Stimulated activated CD4-positive, alpha-beta T cell treated with anti-CD3 and anti-CD28 coated beads, Interleukin-12 subunit alpha, Interleukin-12 subunit beta, amount 100 ng/mL, for 48 hours (primary cell): ENCODE results near the gene COL6A2.
"Not testable (repeated sequence)": the region's sequence is repeated elsewhere in the genome, so short reads cannot be mapped to it uniquely, and the experiment has no call there.

Experiments used
- DNase-seq, 3 donors: peaks; one replicate each; pipeline ENCODE4 v3.0.0-alpha.2; 2020; ENCODE audit warnings: low read depth in 2 of 3, low spot score in 1 of 3

COL6A2 gene

GRCh38 chr21:46078978-46079351, 18.9 kb upstream of the COL6A2 start:
- DNase-seq, result no peak

DNA sequence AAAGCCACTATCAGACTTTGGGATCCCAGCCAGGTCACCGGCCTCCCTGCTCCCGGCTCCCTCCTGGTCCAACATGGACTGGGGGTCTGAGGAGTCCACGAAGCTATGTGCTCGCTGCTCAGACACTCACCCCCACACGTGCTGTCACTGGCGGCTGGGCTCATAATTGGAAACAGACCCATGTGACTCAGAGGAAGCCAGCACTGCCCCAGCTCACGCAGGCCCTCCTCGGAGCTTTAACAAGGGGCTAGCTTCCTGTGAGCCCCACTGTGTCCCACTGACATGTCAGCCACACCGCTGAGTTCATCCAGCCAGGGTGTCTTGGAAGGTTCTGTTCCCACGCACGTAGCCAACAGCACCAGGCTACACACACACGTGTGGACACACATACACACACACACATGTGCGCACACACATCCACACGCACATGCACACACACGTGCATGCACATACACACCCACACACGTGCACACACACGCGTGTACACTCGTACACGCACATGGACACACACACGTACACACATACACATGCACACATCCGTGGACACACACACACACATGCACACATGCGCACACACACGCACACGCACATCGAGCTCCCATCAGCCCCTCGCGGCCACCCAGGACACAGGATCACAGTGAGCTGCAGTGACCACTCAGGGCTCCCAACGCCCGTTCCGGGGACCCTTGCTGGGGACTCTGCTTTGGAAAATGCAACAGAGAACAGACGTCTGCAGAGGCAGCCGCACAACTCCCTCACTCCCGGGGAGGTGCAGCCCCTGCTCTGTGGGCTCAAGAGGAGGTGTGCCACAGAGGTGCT, 18.4 kb upstream of the COL6A2 start:
- DNase-seq, result no peak

DNA sequence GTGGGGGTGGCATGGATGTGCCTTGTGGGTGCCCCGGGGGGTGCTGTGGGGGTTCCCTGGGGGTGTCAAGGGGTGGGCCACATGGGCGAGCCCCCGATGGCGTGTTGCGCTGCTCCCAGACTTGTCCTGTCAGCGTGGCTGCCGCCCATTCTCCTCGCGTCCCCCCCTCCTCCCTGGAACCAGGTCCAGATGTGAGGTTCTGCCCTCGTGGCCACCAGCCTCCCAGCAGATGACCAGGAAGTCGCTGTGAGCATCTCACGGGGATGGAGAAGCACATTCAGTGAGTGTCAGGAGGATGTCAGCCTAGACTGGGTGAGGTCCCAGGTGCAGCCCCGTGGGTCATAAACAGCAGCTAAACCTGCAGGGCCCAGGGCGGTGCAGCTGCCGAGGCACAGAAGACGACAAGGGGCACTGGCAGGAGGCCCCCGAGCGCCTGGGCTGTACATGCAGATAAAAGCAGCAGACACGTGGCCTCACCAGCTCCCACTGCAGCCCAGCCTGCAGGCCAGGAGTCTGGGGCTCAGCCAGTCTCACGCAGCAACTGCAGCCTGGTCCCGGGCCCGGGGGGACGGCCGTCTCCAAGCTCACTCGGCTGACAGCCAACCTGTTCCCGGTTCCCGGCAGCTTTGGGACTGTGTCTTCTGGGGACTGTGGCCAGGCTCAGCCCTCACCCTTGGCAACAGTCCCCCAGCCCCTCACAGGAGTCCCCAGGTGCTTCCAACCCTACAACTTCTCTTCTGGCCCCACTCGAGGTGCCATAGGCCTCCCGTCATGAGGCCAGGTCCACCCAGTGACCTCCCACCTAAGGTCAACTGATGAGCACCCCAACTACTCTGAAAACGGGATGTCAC, 17.5 kb upstream of the COL6A2 start:
- DNase-seq, result no peak

DNA sequence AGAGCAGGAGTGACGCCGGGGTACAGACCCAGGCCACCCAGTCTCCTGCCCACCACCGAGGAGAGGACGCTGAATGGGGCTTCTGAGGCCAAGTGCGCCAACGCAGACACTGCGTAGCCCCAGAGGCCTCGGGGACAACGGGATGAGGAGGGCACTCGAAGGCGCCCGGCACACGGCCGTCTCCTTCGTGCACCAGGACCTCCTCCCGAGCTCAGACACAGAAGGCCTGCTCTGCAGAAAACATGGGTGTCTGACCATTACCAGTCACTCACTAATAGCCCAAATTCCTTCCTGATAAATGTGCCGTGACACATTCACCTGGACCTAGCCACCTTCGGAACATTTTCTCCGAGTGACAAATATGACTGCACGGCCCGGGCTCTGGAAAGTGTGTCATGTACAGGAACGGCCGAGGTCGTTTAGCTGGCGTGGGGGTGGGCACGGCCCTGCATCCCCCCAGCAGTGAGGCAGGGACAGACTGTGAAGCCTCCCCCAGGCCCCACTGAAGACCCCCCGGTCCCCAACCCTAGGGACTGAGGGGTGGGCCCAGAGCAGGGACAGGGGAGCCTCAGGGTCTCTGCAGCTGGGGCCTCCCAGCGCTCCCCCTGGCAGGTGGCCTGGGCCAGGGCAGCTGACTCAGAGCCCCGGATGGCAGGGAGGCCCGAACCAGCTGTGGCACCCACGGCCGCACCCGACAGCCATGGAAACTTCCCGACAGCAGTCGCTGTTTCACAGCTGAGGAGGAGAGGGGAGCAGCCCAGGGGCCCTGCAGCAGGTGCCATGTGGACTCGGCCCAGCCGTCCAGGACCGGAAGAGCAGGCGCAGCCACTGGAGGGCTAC, 16.7 kb upstream of the COL6A2 start:
- DNase-seq, result no peak

GRCh38 chr21:46081862-46082712, 15.8 kb upstream of the COL6A2 start:
- no peak for DNase-seq

GRCh38 chr21:46082713-46082962, 15.3 kb upstream of the COL6A2 start:
- DNase-seq, result no peak

DNA sequence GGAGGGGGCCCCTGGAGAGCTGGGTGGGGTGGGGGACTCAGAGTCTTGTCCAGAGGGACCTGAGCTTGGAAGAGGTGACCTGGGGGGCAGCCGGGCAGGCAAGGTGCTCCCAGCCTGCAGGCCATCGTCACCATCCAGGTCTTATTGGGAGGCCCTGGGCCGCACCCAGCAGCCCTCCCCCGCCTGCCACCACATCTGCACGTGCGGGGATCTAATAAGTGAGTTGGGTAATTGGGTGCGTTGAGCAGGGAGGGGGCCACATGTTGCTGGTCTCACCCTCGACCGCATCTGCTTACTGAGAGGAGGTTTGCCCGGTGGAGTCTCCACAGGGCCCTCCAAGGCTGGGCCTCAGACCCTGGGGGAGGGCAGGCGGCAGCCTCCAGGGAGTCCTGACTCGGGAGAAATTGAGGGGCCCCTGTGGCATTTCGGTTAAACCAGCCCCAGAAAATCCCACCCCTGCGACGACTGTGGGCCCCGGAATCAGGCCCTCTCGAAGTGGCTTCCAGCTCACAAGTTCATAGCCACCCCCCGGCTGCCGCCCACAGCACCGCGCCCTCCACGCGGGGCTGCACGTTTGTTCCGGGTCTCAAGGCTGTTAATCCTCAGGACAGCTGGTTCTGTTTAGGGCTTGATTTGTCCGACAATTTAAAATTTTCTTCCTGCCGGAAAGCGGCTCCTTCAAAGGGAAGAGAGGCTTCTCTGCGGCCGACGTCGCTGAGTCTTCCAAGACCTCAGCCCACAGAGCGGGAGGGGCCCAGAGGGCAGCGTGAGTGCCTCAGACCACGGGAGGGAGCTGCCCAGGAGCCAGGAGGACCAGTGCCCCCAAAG, 14.7 kb upstream of the COL6A2 start:
- no peak for DNase-seq

GRCh38 chr21:46083791-46084561, 13.9 kb upstream of the COL6A2 start:
- no peak for DNase-seq

GRCh38 chr21:46084709-46085108, 13.2 kb upstream of the COL6A2 start:
- DNase-seq, result no peak

DNA sequence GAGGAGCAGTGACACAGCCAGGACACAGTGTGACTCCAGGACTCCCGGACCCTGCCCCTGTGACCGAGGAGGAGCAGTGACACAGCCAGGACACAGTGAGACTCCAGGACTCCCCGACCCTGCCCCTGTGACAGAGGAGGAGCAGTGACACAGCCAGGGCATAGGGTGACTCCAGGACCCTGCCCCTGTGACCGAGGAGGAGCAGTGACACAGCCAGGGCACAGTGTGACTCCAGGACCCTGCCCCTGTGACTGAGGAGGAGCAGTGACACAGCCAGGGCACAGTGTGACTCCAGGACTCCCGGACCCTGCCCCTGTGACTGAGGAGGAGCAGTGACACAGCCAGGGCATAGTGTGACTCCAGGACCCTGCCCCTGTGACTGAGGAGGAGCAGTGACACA, 12.7 kb upstream of the COL6A2 start:
- DNase-seq, result not testable (repeated sequence)

DNA sequence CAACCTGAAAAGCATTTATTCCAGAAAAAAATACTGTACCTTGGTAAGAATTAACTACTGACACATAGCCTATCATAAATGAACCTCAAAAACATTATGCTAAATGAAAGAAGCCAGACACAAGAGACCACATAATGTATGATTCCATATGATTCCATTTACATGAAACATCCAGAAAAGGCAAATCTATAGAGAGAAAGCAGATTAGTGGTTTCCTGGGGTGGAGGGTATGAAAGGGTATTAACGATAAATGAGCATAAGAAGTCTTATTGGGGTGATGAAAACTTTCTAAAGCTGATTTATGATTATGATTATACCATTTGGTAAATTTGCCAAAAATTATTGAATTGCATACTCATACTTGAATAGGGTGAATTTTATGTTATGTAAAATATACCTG, 10.3 kb upstream of the COL6A2 start:
- DNase-seq, result no peak

DNA sequence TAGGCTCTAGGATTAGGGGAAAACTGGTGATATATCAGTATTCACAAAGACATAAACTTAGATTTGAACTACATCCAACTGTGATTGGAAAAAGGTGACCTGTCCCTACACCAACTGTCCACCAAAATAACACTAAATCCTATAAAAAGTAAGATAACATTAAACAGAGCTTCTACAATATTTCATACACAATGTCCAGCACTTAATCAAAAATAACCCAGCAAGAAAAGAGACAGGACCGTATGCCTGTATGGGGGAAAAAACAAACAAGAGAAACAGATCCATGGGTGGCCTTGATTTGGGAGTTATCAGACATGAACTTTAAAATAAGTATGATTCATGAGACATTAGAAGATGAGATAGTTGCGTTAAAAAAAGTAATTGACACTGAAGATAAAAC, 9.7 kb upstream of the COL6A2 start:
- no peak for DNase-seq

- DNase-seq, result no peak
Measured at GRCh38 chr21:46089285-46089684, 8.6 kb upstream of the COL6A2 start.

- DNase-seq, result no peak
Measured at GRCh38 chr21:46091118-46091517, 6.8 kb upstream of the COL6A2 start.

DNA sequence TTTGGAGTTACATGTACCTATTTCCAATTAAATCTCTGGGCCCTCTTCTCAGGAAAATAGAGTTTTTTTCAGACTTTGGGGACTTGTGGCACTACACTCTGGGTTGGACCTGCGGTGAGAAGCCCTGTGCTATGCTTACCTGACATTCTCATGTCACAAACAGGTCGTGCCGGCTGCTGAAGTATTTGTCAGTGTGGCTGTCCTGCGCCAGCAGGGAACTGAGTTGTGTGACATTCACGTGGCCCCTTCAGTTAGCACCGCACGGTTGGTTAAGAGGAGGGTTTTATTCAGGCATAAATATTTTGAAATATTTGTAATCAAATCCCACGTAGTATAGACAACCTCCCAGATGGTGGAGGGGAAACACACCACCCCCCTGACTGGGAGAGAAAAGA, 6.3 kb upstream of the COL6A2 start:
- no peak for DNase-seq

DNA sequence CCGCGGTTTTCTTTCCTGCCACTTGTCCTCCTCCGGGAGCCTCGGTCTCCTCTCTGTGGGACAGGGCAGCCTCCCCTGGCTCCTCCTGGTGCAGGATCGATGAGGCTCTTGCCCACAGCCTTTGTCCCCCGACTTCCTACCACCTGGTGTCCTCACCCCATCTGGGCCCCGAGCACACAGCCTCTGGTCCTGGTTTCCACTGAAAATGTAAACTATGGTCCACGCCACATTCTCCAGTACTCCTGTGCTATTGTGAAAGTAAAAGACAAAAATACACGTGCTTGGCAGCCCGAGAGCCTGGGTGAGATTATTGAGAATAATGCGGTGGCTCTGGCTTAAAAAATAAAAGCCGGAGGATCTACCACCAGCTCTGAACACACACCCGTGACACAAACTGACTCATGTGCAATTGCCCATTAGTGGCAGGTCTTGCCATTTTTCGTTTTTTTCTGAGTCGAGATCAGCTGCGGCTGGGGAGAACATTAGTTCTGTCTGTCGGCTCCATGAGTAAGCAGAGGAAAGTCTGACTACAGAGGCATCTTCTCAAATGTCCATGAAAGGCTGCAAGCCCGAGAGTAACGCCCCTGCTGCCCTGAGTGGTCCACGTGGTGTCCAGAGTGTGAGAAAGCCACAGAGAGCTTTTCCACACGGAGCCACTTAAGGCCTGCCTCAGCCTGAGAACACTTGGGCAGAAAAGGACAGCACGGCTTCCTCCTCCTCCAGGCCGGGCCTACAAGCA, 5.7 kb upstream of the COL6A2 start:
- DNase-seq, result no peak

DNA sequence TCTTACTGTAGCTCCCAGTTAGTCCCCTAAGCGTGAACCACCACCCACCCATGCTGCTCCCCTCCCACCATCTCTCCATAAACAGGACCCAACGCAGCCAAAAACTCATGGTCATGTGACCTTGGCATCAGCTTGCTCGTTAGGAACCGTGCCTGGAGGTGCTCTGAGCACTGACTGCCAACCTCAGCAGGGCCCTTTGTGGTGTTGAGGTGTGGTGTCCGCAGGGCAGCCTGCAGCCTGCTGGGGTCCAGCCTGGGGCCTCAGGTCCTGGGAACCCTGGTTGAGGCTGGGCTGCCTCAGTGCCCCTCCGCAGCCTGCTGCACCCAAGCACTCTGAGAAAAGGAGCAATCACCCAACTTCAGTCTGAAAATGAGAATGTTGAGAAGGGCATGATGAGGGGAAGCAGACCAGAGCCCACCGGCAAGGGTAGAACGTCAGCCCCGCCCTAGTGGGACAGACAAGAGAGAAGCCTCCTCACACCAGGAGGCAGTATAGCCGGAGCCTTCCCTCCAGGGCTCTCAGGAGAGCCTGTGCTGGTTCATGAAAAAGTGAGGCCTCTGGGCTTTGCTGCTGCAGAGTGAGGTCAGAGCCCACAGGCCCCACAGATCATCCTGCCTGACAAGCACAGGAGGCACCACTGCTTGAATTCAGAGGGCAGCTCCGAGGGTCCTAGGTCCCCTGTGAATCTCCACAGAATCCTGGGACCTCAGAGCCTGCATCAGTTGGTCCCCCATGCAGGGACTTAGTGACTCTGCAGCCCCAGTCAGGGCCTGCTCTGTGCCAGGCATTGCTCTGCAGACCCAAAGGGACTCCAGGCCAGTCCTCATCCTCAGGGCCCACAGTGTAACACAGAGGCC, 4.9 kb upstream of the COL6A2 start:
- no peak for DNase-seq
